SK-N-SH (cell line): ENCODE measurements around the gene DYRK1A.
"Not testable (repeated sequence)": the region's sequence is repeated elsewhere in the genome, so short reads cannot be mapped to it uniquely, and the experiment has no call there.

Experiments
- GABPA ChIP-seq: IDR thresholded peaks from 2 replicates; pipeline ENCODE4 v1.4.0; 2012; ENCODE audit warnings: low read depth, mild to moderate bottlenecking
- JUND ChIP-seq: IDR thresholded peaks from 2 replicates; pipeline ENCODE4 v1.4.0; 2012
- POLR2AphosphoS5 ChIP-seq: IDR thresholded peaks from 2 replicates; pipeline ENCODE4 v1.6.1; 2012; ENCODE audit warnings: low read depth, low read length
- RFX5 ChIP-seq: IDR thresholded peaks from 2 replicates; pipeline ENCODE4 v1.6.1; 2012; ENCODE audit warnings: mild to moderate bottlenecking, improper control_type of control experiment, low read length
- TF ChIP-seq, protein P1 (sequence below): fragments of 200-600 bp; sonication (generic); IDR thresholded peaks from 2 replicates; pipeline ENCODE4 v1.6.1; 2017; ENCODE audit warnings: antibody characterized with exemption, mild to moderate bottlenecking, moderate library complexity

- TF ChIP-seq POLR2AphosphoS5, GABPA, JUND, RFX5: not testable (repeated sequence)
- TF ChIP-seq, protein P1, sequence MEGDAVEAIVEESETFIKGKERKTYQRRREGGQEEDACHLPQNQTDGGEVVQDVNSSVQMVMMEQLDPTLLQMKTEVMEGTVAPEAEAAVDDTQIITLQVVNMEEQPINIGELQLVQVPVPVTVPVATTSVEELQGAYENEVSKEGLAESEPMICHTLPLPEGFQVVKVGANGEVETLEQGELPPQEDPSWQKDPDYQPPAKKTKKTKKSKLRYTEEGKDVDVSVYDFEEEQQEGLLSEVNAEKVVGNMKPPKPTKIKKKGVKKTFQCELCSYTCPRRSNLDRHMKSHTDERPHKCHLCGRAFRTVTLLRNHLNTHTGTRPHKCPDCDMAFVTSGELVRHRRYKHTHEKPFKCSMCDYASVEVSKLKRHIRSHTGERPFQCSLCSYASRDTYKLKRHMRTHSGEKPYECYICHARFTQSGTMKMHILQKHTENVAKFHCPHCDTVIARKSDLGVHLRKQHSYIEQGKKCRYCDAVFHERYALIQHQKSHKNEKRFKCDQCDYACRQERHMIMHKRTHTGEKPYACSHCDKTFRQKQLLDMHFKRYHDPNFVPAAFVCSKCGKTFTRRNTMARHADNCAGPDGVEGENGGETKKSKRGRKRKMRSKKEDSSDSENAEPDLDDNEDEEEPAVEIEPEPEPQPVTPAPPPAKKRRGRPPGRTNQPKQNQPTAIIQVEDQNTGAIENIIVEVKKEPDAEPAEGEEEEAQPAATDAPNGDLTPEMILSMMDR: not testable (repeated sequence)
These were observed 183.2 kb downstream of the DYRK1A start for GRCh38 chr21:37549730-37550129.
